B cell (primary cell): ENCODE results near the gene MYH14. TPM values are rescaled to one million over a fixed set of nuclear protein-coding genes. Genes with fewer than 3 reads are reported as not detected.

ENCODE experiments used
- ATAC-seq: fragments of 200-7000 bp; cut with Tn5 transposase; one replicate; pipeline ENCODE4 v1.10.0; 2021; ENCODE audit warnings: low read depth, mild to moderate bottlenecking, moderate number of reproducible peaks, moderate library complexity
- CTCF ChIA-PET: fragments of 350-600 bp; sonication (Branson Sonifier 250); formaldehyde crosslinking; loops from one replicate; lab custom pipeline; 2021; ENCODE audit warnings: antibody characterized with exemption, inconsistent platforms; lab: Charles Lee
- POLR2A ChIA-PET: fragments of 350-600 bp; sonication (Branson Sonifier 250); formaldehyde crosslinking; loops from one replicate; lab custom pipeline; 2021; ENCODE audit warnings: antibody characterized with exemption; lab: Charles Lee
- DNase-seq: peaks from one replicate; pipeline ENCODE4 v3.0.0; 2013
- H2AFZ ChIP-seq: 2 replicates; pipeline ENCODE4 v1.6.1; 2012; ENCODE audit warnings: mild to moderate bottlenecking, low read depth, low read length; ENCODE audit not compliant: insufficient read depth, poor library complexity, severe bottlenecking
- H3K27ac ChIP-seq, 2 donors: 1 replicate in 1 of 2; 2 replicates in 1 of 2; pipeline ENCODE4 v1.5.1; 2012 to 2013; ENCODE audit warnings: low read length in 2 of 2, mild to moderate bottlenecking in 2 of 2, moderate library complexity in 1 of 2
- H3K27me3 ChIP-seq, 4 experiments: fragments of 200-600 bp in 1 of 4; sonication (generic) in 1 of 4; replicated peaks in 1 of 4; 1 replicate in 2 of 4; 2 replicates in 2 of 4; pipeline versions ENCODE4 v1.6.1 to v1.7.0; 2013 to 2016; ENCODE audit warnings: low read length in 3 of 4, mild to moderate bottlenecking in 2 of 4, mixed read lengths in 1 of 4, moderate library complexity in 1 of 4; ENCODE audit not compliant: insufficient read depth in 4 of 4, control insufficient read depth in 3 of 4; ENCODE audit errors: control extremely low read depth in 1 of 4
- H3K36me3 ChIP-seq, 2 experiments: replicated peaks in 1 of 2; 1 replicate in 1 of 2; 2 replicates in 1 of 2; pipeline versions ENCODE4 v1.6.1 to v1.7.1; 2013; ENCODE audit warnings: low read length in 1 of 2; ENCODE audit not compliant: insufficient read depth in 2 of 2, control insufficient read depth in 1 of 2; ENCODE audit errors: control extremely low read depth in 1 of 2, extremely low read depth in 1 of 2
- H3K4me1 ChIP-seq, 2 donors: fragments of 200-600 bp in 1 of 2; sonication (generic) in 1 of 2; 1 replicate in 1 of 2; 2 replicates in 1 of 2; pipeline versions ENCODE4 v1.5.1 to v1.6.1; 2013 to 2017; ENCODE audit warnings: low read length in 2 of 2; ENCODE audit not compliant: control insufficient read depth in 2 of 2, insufficient read depth in 2 of 2
- H3K4me2 ChIP-seq: replicated peaks from 2 replicates; pipeline ENCODE3; 2012; ENCODE audit warnings: mild to moderate bottlenecking, low read depth, low read length; ENCODE audit not compliant: poor library complexity, severe bottlenecking
- H3K4me3 ChIP-seq, 5 experiments: fragments of 200-600 bp in 1 of 5; sonication (generic) in 1 of 5; 1 replicate in 3 of 5; 2 replicates in 2 of 5; pipeline versions ENCODE4 v1.5.1 to v1.7.0; 2011 to 2016; ENCODE audit warnings: low read length in 4 of 5, mild to moderate bottlenecking in 4 of 5, low read depth in 2 of 5, control low read depth in 1 of 5, moderate library complexity in 1 of 5; ENCODE audit not compliant: insufficient read depth in 1 of 5; ENCODE audit errors: control extremely low read depth in 1 of 5, extremely low read depth in 1 of 5
- H3K79me2 ChIP-seq: fragments of 200-600 bp; sonication (generic); one replicate; pipeline ENCODE4 v1.6.0; 2016; ENCODE audit warnings: low read length; ENCODE audit not compliant: control insufficient read depth, insufficient read depth
- H3K9ac ChIP-seq: fragments of 200-600 bp; sonication (generic); 2 replicates; pipeline ENCODE4 v1.6.1; 2017; ENCODE audit warnings: mild to moderate bottlenecking, low read length, moderate library complexity
- H3K9me3 ChIP-seq, 3 donors: one replicate each; pipeline versions ENCODE4 v1.6.1 to v1.7.1; 2013; ENCODE audit warnings: low read length in 2 of 3; ENCODE audit not compliant: control insufficient read depth in 2 of 3, insufficient read depth in 1 of 3; ENCODE audit errors: control extremely low read depth in 1 of 3
- H4K20me1 ChIP-seq: 2 replicates; pipeline ENCODE4 v1.6.0; 2012; ENCODE audit warnings: mild to moderate bottlenecking, low read length; ENCODE audit not compliant: insufficient read depth, control insufficient read depth, poor library complexity, severe bottlenecking
- H3K27ac Mint-ChIP-seq: one replicate; pipeline ENCODE4 v1.8.0; 2021; ENCODE audit warnings: mixed read lengths
- H3K27me3 Mint-ChIP-seq: one replicate; pipeline ENCODE4 v1.8.0; 2021; ENCODE audit warnings: mixed read lengths
- H3K4me1 Mint-ChIP-seq: one replicate; pipeline ENCODE4 v1.8.0; 2021; ENCODE audit warnings: mixed read lengths
- H3K4me3 Mint-ChIP-seq: one replicate; pipeline ENCODE4 v1.8.0; 2021; ENCODE audit warnings: mixed read lengths
- H3K9me3 Mint-ChIP-seq: one replicate; pipeline ENCODE4 v1.8.0; 2022; ENCODE audit warnings: mixed read lengths; ENCODE audit not compliant: insufficient read depth
- CTCF ChIP-seq: fragments of 200-600 bp; IDR thresholded peaks from one replicate; pipeline ENCODE4 v1.8.0; 2022; ENCODE audit warnings: antibody characterized with exemption, mild to moderate bottlenecking
- EZH2 ChIP-seq: IDR thresholded peaks from 2 replicates; pipeline ENCODE4 v1.6.1; 2012; ENCODE audit warnings: borderline replicate concordance, low read depth, mild to moderate bottlenecking, moderate library complexity, low read length; ENCODE audit not compliant: insufficient read depth, poor library complexity, severe bottlenecking
- WGBS: methylation state at CpG from one replicate; pipeline ENCODE4 v1.1.5; 2013; ENCODE audit warnings: missing lambda C conversion rate; ENCODE audit not compliant: insufficient coverage; 5-methylcytosine and 5-hydroxymethylcytosine counted together
- intact Hi-C: fragments of 100-400 bp; cut with micrococcal nuclease; formaldehyde crosslinking; loops from one replicate; pipeline ENCODE4 v1.10.0; 2022
- polyA plus RNA-seq: library from polyadenylated mRNA; depleted of rRNA; stranded (reverse); fragments of >200 nt; gene quantifications from 2 replicates; pipeline ENCODE4 v1.2.3, GENCODE V29; 2012
- total RNA-seq, 2 donors: library from RNA; stranded (reverse); fragments of 120-200 nt in 1 of 2; gene quantifications; 1 replicate in 1 of 2; 2 replicates in 1 of 2; pipeline versions ENCODE4 v1.2.3 to v1.2.4, GENCODE V29; 2013 to 2022

The MYH14 gene
- total and polyA plus RNA-seq, 2 donors (not counting 1 experiment from before 2014, with no cell fraction given) = not detected

GRCh38 chr19:50167314-50167721 is 36.1 kb upstream of the MYH14 start:
- DNase-seq (no peak), ATAC-seq (no peak)
- Mint-ChIP-seq H3K4me3 (no peak overlapping the region), H3K4me1 (no peaks in the 10 kb centered on the region), H3K27me3 (peaks cover 21% of the 10 kb centered on the region), H3K27ac (peak overlapping the region; percentile 37), H3K9me3 (no peaks in the 10 kb centered on the region)
- H3K79me2 ChIP-seq = no peaks in the 10 kb centered on the region
- no peak overlapping the region for H3K27ac ChIP-seq
- H3K36me3 ChIP-seq = no peaks in the 10 kb centered on the region
- peaks cover 0 to 13% (median 0%) of the 10 kb centered on the region in 4 experiments for H3K27me3 ChIP-seq
- H3K9me3 ChIP-seq = peaks cover 0 to 18% (median 0%) of the 10 kb centered on the region in 3 donors
- H4K20me1 ChIP-seq = no peaks in the 10 kb centered on the region
- POLR2A ChIA-PET = no interaction called here
- no peak overlapping the region for H3K4me3 ChIP-seq
- no peak overlapping the region for H3K9ac ChIP-seq
- H2AFZ ChIP-seq = no peak overlapping the region
- CTCF ChIA-PET = no interaction called here
- H3K4me2 ChIP-seq = no peak overlapping the region
- H3K4me1 ChIP-seq = no peaks in the 10 kb centered on the region
- intact Hi-C loops = no loop called here
- 81% methylated on average over 6 of the region's 12 CpGs for WGBS
- no peak for TF ChIP-seq EZH2
- TF ChIP-seq CTCF = no peak

- no peak for ATAC-seq
- H3K4me1 ChIP-seq = no peaks in the 10 kb centered on the region
- H3K79me2 ChIP-seq = no peaks in the 10 kb centered on the region
- H3K27me3 Mint-ChIP-seq = peaks cover 23% of the 10 kb centered on the region
- intact Hi-C loops = no loop called here
- peaks cover 0 to 15% (median 0%) of the 10 kb centered on the region in 3 donors for H3K9me3 ChIP-seq
- no peaks in the 10 kb centered on the region for H4K20me1 ChIP-seq
- H2AFZ ChIP-seq = no peak overlapping the region
- no peak overlapping the region for H3K27ac Mint-ChIP-seq
- TF ChIP-seq CTCF = no peak
- TF ChIP-seq EZH2 = no peak
- no peak overlapping the region for H3K4me3 Mint-ChIP-seq
- no peak overlapping the region for H3K4me3 ChIP-seq
- peaks cover 8% of the 10 kb centered on the region for H3K9me3 Mint-ChIP-seq
- WGBS = 92% methylated on average over 2 of the region's 5 CpGs
- H3K27ac ChIP-seq = no peak overlapping the region
- ChIA-PET CTCF (interaction anchor here (1.0 kb wide), 1 partner anchor 81 kb away, joined by 3 read pairs; no protein-coding TSS in a partner anchor), POLR2A (interaction anchor here (0.7 kb wide), 1 partner anchor 344 kb away, joined by 3 read pairs; no protein-coding TSS in a partner anchor)
- no peaks in the 10 kb centered on the region for H3K4me1 Mint-ChIP-seq
- H3K27me3 ChIP-seq = peaks cover 0 to 6% (median 0%) of the 10 kb centered on the region in 4 experiments
- no peaks in the 10 kb centered on the region for H3K36me3 ChIP-seq
- no peak overlapping the region for H3K4me2 ChIP-seq
- H3K9ac ChIP-seq = no peak overlapping the region
- DNase-seq = no peak
Measured at GRCh38 chr19:50171752-50172151, 31.7 kb upstream of the MYH14 start.
